Effector CD4-positive, alpha-beta T cell (primary cell): ENCODE measurements around the gene MYO10.
"Not testable (repeated sequence)": the region's sequence is repeated elsewhere in the genome, so short reads cannot be mapped to it uniquely, and the experiment has no call there.

Experiments
- DNase-seq: peaks from one replicate; pipeline ENCODE4 v3.0.0-alpha.2; 2020

MYO10 gene

GRCh38 chr5:16663840-16664239, 272.2 kb downstream of the MYO10 start:
- DNase-seq = no peak

- no peak for DNase-seq
These were observed 274.4 kb downstream of the MYO10 start for GRCh38 chr5:16661713-16662112.

- no peak for DNase-seq
These were observed 275.1 kb downstream of the MYO10 start for GRCh38 chr5:16660982-16661381.

- no peak for DNase-seq
These were observed 276.6 kb downstream of the MYO10 start for GRCh38 chr5:16659536-16659935.

GRCh38 chr5:16656561-16657191, 279.4 kb downstream of the MYO10 start:
- DNase-seq = no peak

GRCh38 chr5:16654647-16655334, 281.3 kb downstream of the MYO10 start:
- DNase-seq = no peak

- not testable (repeated sequence) for DNase-seq
These were observed 287.3 kb downstream of the MYO10 start for GRCh38 chr5:16648739-16649138.

GRCh38 chr5:16644301-16644889, 291.7 kb downstream of the MYO10 start:
- DNase-seq = no peak

- no peak for DNase-seq
These were observed 293.2 kb downstream of the MYO10 start for GRCh38 chr5:16642867-16643266.

- DNase-seq = no peak
These were observed 296.9 kb downstream of the MYO10 start for GRCh38 chr5:16639206-16639605.

GRCh38 chr5:16628376-16628775, 307.7 kb downstream of the MYO10 start:
- no peak for DNase-seq

- DNase-seq = no peak
These were observed 309.3 kb downstream of the MYO10 start for GRCh38 chr5:16626696-16627264.

GRCh38 chr5:16625096-16625495, 311.0 kb downstream of the MYO10 start:
- no peak for DNase-seq

GRCh38 chr5:16619136-16619535, 317.0 kb downstream of the MYO10 start:
- DNase-seq = no peak

- DNase-seq = no peak
These were observed 317.8 kb downstream of the MYO10 start for GRCh38 chr5:16618138-16618897.

GRCh38 chr5:16617274-16617968, 318.7 kb downstream of the MYO10 start:
- DNase-seq = peak; percentile 41

- peak; percentile 74 for DNase-seq
These were observed 319.4 kb downstream of the MYO10 start, which contains the start of gene RETREG1 for GRCh38 chr5:16616536-16617273. Gene RETREG1, minus strand, starts transcription at chr5:16616997. Its CDS starts 26 bp downstream, at chr5:16616971.

GRCh38 chr5:16615741-16616535, 320.1 kb downstream of the MYO10 start:
- no peak for DNase-seq

GRCh38 chr5:16612007-16612406, 324.1 kb downstream of the MYO10 start:
- no peak for DNase-seq
